ENCODE measurements around the gene DIPK1B. TPM values are rescaled to one million over a fixed set of nuclear protein-coding genes. Genes with fewer than 3 reads are reported as not detected.

Gene DIPK1B
- total and polyA plus RNA-seq, 2 donors (not counting 3 experiments of a cell fraction or from before 2014, with no cell fraction given), result 253 to 441 TPM

GRCh38 chr9:136685790-136686533 lies 26.4 kb upstream of the DIPK1B start:
- H3K27ac ChIP-seq (ENCODE audit: insufficient read depth, low read depth, low read length), result peak overlapping the region; percentile 24
- peak overlapping the region; percentile 71 for H3K9ac ChIP-seq (replicated peaks; ENCODE audit: extremely low read depth, insufficient read depth, low read length)
- peak overlapping the region; percentile 79 for H3K4me2 ChIP-seq (ENCODE audit: insufficient read depth, low read length)
- no peak for TF ChIP-seq GATA2 (IDR thresholded peaks at IDR 0.05; ENCODE audit: insufficient read depth, insufficient read length, low read depth, low read length)
- TF ChIP-seq CTCF (IDR thresholded peaks at IDR 0.05; ENCODE audit: extremely low read depth in 1 of 2, insufficient read depth in 1 of 2, low read depth in 1 of 2, low read length in 2 of 2), result peak in 1 of 2 donors; percentile 21
- TF ChIP-seq JUN (IDR thresholded peaks at IDR 0.05; ENCODE audit: borderline replicate concordance, insufficient read depth, insufficient read length, low read depth), result no peak
- TF ChIP-seq, protein P1, sequence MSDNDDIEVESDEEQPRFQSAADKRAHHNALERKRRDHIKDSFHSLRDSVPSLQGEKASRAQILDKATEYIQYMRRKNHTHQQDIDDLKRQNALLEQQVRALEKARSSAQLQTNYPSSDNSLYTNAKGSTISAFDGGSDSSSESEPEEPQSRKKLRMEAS (IDR thresholded peaks at IDR 0.05; ENCODE audit: insufficient read depth, insufficient read length), result no peak
- TF ChIP-seq POLR2AphosphoS5 (IDR thresholded peaks at IDR 0.05; ENCODE audit: insufficient read depth, low read depth, low read length), result no peak
- no peak for TF ChIP-seq FOS (IDR thresholded peaks at IDR 0.05; ENCODE audit: borderline replicate concordance, insufficient read depth, low read length)
- TF ChIP-seq POLR2A (IDR thresholded peaks at IDR 0.05; ENCODE audit: low read depth, low read length), result no peak
- no peak for TF ChIP-seq EZH2 (IDR thresholded peaks at IDR 0.05; ENCODE audit: borderline replicate concordance, low read depth, low read length, severe bottlenecking)
- peaks cover 13% of the 10 kb centered on the region for H3K4me1 ChIP-seq (ENCODE audit: control insufficient read depth, extremely low read depth, insufficient read depth, low read length)
- peak; percentile 47 for FAIRE-seq
- BruUV-seq (replicated peaks), result TSS peak; percentile 13
- peak overlapping the region; percentile 59 to 79 (median 75) for H3K4me3 ChIP-seq (replicated peaks in 1 of 3; ENCODE audit: insufficient read depth in 1 of 3, low read depth in 1 of 3, low read length in 3 of 3)
- no peak overlapping the region for H2AFZ ChIP-seq (ENCODE audit: low read depth, low read length)
- no peaks in the 10 kb centered on the region for H4K20me1 ChIP-seq (replicated peaks; ENCODE audit: control insufficient read depth, extremely low read depth, insufficient read depth, low read length)
- DNase-seq (ENCODE audit: low read depth, low spot score), result no peak
- no peaks in the 10 kb centered on the region for H3K9me1 ChIP-seq (replicated peaks; ENCODE audit: control insufficient read depth, extremely low read depth, insufficient read depth, low read length)
- ChIA-PET POLR2A (interaction anchor here (1.9 to 2.0 kb wide), 2 partner anchors 28 to 41 kb away, joined by 7 to 8 read pairs; no protein-coding TSS in a partner anchor), CTCF (interaction anchor here (0.8 to 1.3 kb wide), 4 partner anchors 9 to 57 kb away, joined by 3 to 5 read pairs (median 4); partner anchors contain the start of gene LCN10)
- H3K36me3 ChIP-seq (ENCODE audit: control insufficient read depth in 2 of 2, extremely low read depth in 1 of 2, insufficient read depth in 2 of 2, low read length in 2 of 2), result peaks cover 0 to 4% of the 10 kb centered on the region in 2 experiments
- H3K79me2 ChIP-seq (ENCODE audit: control insufficient read depth, insufficient read depth, low read length), result peaks cover 52% of the 10 kb centered on the region
- intact Hi-C loops (cut with micrococcal nuclease) (loop anchor here (2.0 kb wide), 1 partner anchor 27 kb away; the partner anchor contains the start of gene DIPK1B), dilution Hi-C loops (cut with MboI; ENCODE audit: extremely low pct_ligation_motif_present, low sequenced_read_pairs) (no loop called here)
- H3K27me3 ChIP-seq (ENCODE audit: control insufficient read depth in 2 of 2, insufficient read depth in 2 of 2, low read length in 2 of 2), result no peaks in the 10 kb centered on the region
- no peaks in the 10 kb centered on the region for H3K9me3 ChIP-seq (replicated peaks; ENCODE audit: control insufficient read depth, insufficient read depth, low read length)
